ENCODE results near the gene SFTPD.

GRCh38 chr10:79941585-79942210 is 7.2 kb downstream of the SFTPD start:
- TF ChIP-seq CTCF (IDR thresholded peaks at IDR 0.05) = no peak
- TF ChIP-seq POLR2A (IDR thresholded peaks at IDR 0.05) = no peak
